PC-9 (cell line): ENCODE measurements around the gene SEPTIN6. TPM values are rescaled to one million over a fixed set of nuclear protein-coding genes. Genes with fewer than 3 reads are reported as not detected.
A peak's percentile ranks its signal among the peaks of the same experiment; 100 is the strongest.

Source experiments
- BruUV-seq: library from RNA; stranded (reverse); fragments of 400-500 nt; replicated peaks from 2 replicates; lab custom pipeline; 2021; lab: Mats Ljungman, UMichigan
- CTCF ChIA-PET: fragments of 300-600 bp; sonication (Branson Sonifier 250); formaldehyde crosslinking; loops from one replicate; lab custom pipeline; 2022; ENCODE audit warnings: antibody characterized with exemption; lab: Charles Lee
- POLR2A ChIA-PET: fragments of 300-600 bp; sonication (Branson Sonifier 250); formaldehyde crosslinking; loops from one replicate; lab custom pipeline; 2022; ENCODE audit warnings: antibody characterized with exemption; ENCODE audit not compliant: unreplicated experiment; lab: Charles Lee
- DNase-seq, 2 experiments: peaks; one replicate each; pipeline versions ENCODE4 v3.0.0 to v3.0.0-alpha.2; 2015 to 2022; ENCODE audit warnings: mixed read lengths in 1 of 2
- H2AFZ ChIP-seq: fragments of 200-600 bp; sonication (generic); 2 replicates; pipeline ENCODE4 v1.8.1; 2017; ENCODE audit warnings: antibody characterized with exemption
- H3F3A ChIP-seq: fragments of 200-600 bp; sonication (generic); 2 replicates; pipeline ENCODE4 v1.8.1; 2017; ENCODE audit warnings: antibody characterized with exemption, mild to moderate bottlenecking, low read depth; ENCODE audit not compliant: insufficient read depth
- H3K27ac ChIP-seq: fragments of 200-600 bp; sonication (generic); 2 replicates; pipeline ENCODE4 v1.6.1; 2016; ENCODE audit warnings: mixed run types
- H3K27me3 ChIP-seq: fragments of 200-600 bp; sonication (generic); 2 replicates; pipeline ENCODE4 v1.6.1; 2016; ENCODE audit warnings: low read depth, mixed run types; ENCODE audit not compliant: insufficient read depth
- H3K36me3 ChIP-seq: fragments of 200-600 bp; sonication (generic); 2 replicates; pipeline ENCODE4 v1.6.1; 2016; ENCODE audit warnings: low read depth, mixed run types
- H3K4me1 ChIP-seq: fragments of 200-600 bp; sonication (generic); replicated peaks from 2 replicates; pipeline ENCODE4 v1.6.1; 2016; ENCODE audit warnings: mixed run types; ENCODE audit not compliant: insufficient read depth
- H3K4me2 ChIP-seq: fragments of 200-600 bp; sonication (generic); 2 replicates; pipeline ENCODE4 v1.6.1; 2017; ENCODE audit warnings: mixed run types
- H3K4me3 ChIP-seq: fragments of 200-600 bp; sonication (generic); 2 replicates; pipeline ENCODE4 v1.6.1; 2016; ENCODE audit warnings: mixed run types
- H3K79me2 ChIP-seq: fragments of 200-600 bp; sonication (generic); 2 replicates; pipeline ENCODE4 v1.6.1; 2017; ENCODE audit warnings: low read depth, mixed run types
- H3K9me2 ChIP-seq: fragments of 200-600 bp; sonication (generic); 2 replicates; pipeline ENCODE4 v1.8.1; 2017; ENCODE audit warnings: mild to moderate bottlenecking; ENCODE audit not compliant: insufficient read depth
- H3K9me3 ChIP-seq: fragments of 200-600 bp; sonication (generic); 2 replicates; pipeline ENCODE4 v1.8.1; 2016; ENCODE audit warnings: low read depth; ENCODE audit not compliant: insufficient read depth
- H4K20me1 ChIP-seq: fragments of 200-600 bp; sonication (generic); 2 replicates; pipeline ENCODE4 v1.8.1; 2017; ENCODE audit not compliant: insufficient read depth
- EZH2 ChIP-seq: fragments of 200-600 bp; sonication (generic); IDR thresholded peaks from 2 replicates; pipeline ENCODE4 v1.8.0; 2017; ENCODE audit warnings: antibody characterized with exemption, low read depth
- intact Hi-C: fragments of 100-400 bp; cut with micrococcal nuclease; formaldehyde crosslinking; loops from one replicate; pipeline ENCODE4 v1.10.0; 2022; ENCODE audit not compliant: unreplicated experiment
- total RNA-seq: library from RNA; stranded (reverse); gene quantifications from 2 replicates; pipeline ENCODE4 v1.2.3, GENCODE V29; 2021
- TF ChIP-seq, protein P1 (sequence below): fragments of 200-600 bp; sonication (generic); conservative IDR thresholded peaks from 2 replicates; pipeline ENCODE4 v1.6.1; 2017; ENCODE audit warnings: mixed run types, antibody characterized with exemption, mild to moderate bottlenecking, moderate library complexity

Gene SEPTIN6
- total RNA-seq, 1 experiment from 2014 or later: 43.7 TPM

DNA sequence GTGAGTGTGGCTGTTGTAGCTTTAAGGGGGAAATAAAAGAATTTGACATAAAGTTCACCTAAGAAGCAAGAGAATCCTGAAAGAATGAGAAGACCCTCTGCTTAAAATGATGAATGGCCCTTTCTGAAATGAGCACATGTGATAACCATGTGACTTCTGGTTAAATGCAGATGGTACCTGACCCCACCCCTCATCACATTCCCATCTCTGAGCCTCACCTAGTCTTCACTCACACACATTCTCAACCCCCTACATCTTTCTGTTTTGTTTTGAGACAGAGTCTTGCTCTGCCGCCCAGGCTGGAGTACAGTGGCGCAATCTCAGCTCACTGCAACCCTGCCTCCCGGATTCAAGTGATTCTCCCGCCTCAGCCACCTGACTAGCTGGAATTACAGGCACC is 31.5 kb downstream of the SEPTIN6 start:
- no peak for TF ChIP-seq EZH2
- TF ChIP-seq, protein P1, sequence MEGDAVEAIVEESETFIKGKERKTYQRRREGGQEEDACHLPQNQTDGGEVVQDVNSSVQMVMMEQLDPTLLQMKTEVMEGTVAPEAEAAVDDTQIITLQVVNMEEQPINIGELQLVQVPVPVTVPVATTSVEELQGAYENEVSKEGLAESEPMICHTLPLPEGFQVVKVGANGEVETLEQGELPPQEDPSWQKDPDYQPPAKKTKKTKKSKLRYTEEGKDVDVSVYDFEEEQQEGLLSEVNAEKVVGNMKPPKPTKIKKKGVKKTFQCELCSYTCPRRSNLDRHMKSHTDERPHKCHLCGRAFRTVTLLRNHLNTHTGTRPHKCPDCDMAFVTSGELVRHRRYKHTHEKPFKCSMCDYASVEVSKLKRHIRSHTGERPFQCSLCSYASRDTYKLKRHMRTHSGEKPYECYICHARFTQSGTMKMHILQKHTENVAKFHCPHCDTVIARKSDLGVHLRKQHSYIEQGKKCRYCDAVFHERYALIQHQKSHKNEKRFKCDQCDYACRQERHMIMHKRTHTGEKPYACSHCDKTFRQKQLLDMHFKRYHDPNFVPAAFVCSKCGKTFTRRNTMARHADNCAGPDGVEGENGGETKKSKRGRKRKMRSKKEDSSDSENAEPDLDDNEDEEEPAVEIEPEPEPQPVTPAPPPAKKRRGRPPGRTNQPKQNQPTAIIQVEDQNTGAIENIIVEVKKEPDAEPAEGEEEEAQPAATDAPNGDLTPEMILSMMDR: no peak
- DNase-seq: no peak
- Histone ChIP-seq H3K36me3 (no peaks in the 10 kb centered on the region), H2AFZ (no peak overlapping the region), H3K27me3 (no peaks in the 10 kb centered on the region), H3K4me2 (no peak overlapping the region), H3F3A (peaks cover 2% of the 10 kb centered on the region; the same call in 1 of the 2 replicates), H3K4me1 (peaks cover 4% of the 10 kb centered on the region; the same call in 1 of the 2 replicates), H4K20me1 (no peaks in the 10 kb centered on the region), H3K9me3 (no peaks in the 10 kb centered on the region), H3K9me2 (no peaks in the 10 kb centered on the region), H3K27ac (no peak overlapping the region), H3K79me2 (no peaks in the 10 kb centered on the region), H3K4me3 (no peak overlapping the region)
- ChIA-PET CTCF (interaction anchor here (0.6 kb wide), 1 partner anchor 127 kb away, joined by 3 read pairs; no protein-coding TSS in a partner anchor), POLR2A (interaction anchor here (0.7 kb wide), 1 partner anchor 53 kb away, joined by 3 read pairs; no protein-coding TSS in a partner anchor)
- intact Hi-C loops: no loop called here
- no TSS peak for BruUV-seq

GRCh38 chrX:119659522-119659921 is 33.4 kb downstream of the SEPTIN6 start:
- H3K9me2 ChIP-seq: no peaks in the 10 kb centered on the region
- TF ChIP-seq EZH2: no peak
- TF ChIP-seq, protein P1: no peak
- no peaks in the 10 kb centered on the region for H3K36me3 ChIP-seq
- no peak overlapping the region for H3K4me2 ChIP-seq
- ChIA-PET POLR2A (no interaction called here), CTCF (no interaction called here)
- no peaks in the 10 kb centered on the region for H4K20me1 ChIP-seq
- H2AFZ ChIP-seq: no peak overlapping the region
- no peak for DNase-seq
- no peaks in the 10 kb centered on the region for H3K79me2 ChIP-seq
- peaks cover 12% of the 10 kb centered on the region; the same call in 1 of the 2 replicates for H3F3A ChIP-seq
- H3K27me3 ChIP-seq: no peaks in the 10 kb centered on the region
- H3K27ac ChIP-seq: no peak overlapping the region
- BruUV-seq: no TSS peak
- intact Hi-C loops: no loop called here
- no peak overlapping the region for H3K4me3 ChIP-seq
- no peaks in the 10 kb centered on the region for H3K9me3 ChIP-seq
- peaks cover 18% of the 10 kb centered on the region for H3K4me1 ChIP-seq

DNA sequence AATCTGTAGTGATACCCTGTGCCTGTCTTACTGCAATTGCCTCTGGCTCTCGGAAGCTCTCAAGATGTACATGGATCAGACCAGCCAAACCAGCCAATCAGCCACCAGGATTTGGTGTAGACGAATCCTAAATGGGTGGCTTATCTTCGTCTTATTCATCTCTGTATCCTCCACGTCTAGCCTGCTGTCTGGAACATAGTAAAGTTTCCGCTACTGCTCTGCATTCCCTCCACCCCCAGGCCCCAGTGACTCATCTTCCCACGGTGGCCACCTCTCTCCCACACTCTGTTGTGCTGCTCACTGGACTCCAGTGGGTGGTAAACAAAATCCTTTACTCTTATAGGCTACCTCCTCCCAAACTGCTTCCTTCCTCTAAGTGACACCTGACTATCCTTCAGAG is 37.8 kb downstream of the SEPTIN6 start:
- DNase-seq: peak in 1 of 2 experiments; percentile 7
- no peak for TF ChIP-seq EZH2
- TF ChIP-seq, protein P1: no peak
- CTCF ChIA-PET: no interaction called here

More for the DNA sequence above, 37.8 kb downstream of the SEPTIN6 start:
- intact Hi-C loops: no loop called here
- POLR2A ChIA-PET: interaction anchor here (0.6 kb wide), 1 partner anchor 906 kb away, joined by 3 read pairs; no protein-coding TSS in a partner anchor
- no peaks in the 10 kb centered on the region for H3K27me3 ChIP-seq
- BruUV-seq: no TSS peak
- H3K4me2 ChIP-seq: no peak overlapping the region
- H3K9me2 ChIP-seq: no peaks in the 10 kb centered on the region
- no peak overlapping the region for H3K4me3 ChIP-seq
- no peak overlapping the region for H2AFZ ChIP-seq
- H3K36me3 ChIP-seq: no peaks in the 10 kb centered on the region
- no peaks in the 10 kb centered on the region for H3K9me3 ChIP-seq
- H3K4me1 ChIP-seq: peaks cover 18% of the 10 kb centered on the region
- no peaks in the 10 kb centered on the region for H4K20me1 ChIP-seq
- no peaks in the 10 kb centered on the region for H3K79me2 ChIP-seq
- H3K27ac ChIP-seq: no peak overlapping the region
- peaks cover 12% of the 10 kb centered on the region; the same call in 1 of the 2 replicates for H3F3A ChIP-seq
